ENCODE results near the gene FAM237A.

- TF ChIP-seq POLR2A (IDR thresholded peaks at IDR 0.05), result no peak
- no peak for TF ChIP-seq CTCF (IDR thresholded peaks at IDR 0.05)
These were observed 50.7 kb downstream of the FAM237A start for GRCh38 chr2:206692971-206693370.

Data from lower leg skin (tissue), 3 donors.